Measurements from ENCODE around the gene SESN2.

The SESN2 gene

DNA sequence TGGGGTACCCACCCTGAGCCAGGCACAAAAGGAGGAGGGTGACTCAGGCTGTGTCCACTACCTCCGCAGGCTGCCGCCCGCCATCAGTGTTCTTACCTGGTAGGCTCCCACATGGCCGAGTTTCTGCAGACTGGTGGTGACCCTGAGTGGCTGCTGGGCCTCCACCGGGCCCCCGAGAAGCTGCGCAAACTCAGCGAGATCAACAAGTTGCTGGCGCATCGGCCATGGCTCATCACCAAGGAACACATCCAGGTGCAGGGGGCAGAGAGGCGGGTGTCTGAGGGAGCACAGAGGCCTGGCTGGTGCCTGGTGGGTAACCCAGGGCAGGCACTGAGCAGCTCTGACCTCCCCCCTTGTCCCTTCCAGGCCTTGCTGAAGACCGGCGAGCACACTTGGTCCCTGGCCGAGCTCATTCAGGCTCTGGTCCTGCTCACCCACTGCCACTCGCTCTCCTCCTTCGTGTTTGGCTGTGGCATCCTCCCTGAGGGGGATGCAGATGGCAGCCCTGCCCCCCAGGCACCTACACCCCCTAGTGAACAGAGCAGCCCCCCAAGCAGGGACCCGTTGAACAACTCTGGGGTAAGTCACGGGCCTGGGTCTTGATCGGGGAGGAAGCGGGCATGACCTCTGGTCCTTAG is 13.0 kb downstream of the SESN2 start:
- TF ChIP-seq CTCF (IDR thresholded peaks at IDR 0.05; ENCODE audit: borderline replicate concordance, extremely low read depth, low read length, poor library complexity, severe bottlenecking) = no peak
- no peak for TF ChIP-seq EZH2 (IDR thresholded peaks at IDR 0.05; ENCODE audit: borderline replicate concordance, low read depth, low read length, severe bottlenecking)
- Histone ChIP-seq H3K4me2 (ENCODE audit: insufficient read depth, low read length) (no peak overlapping the region), H3K27ac (ENCODE audit: low read length) (no peak overlapping the region), H2AFZ (ENCODE audit: low read depth, low read length) (no peak overlapping the region), H3K9ac (ENCODE audit: low read depth, low read length) (no peak overlapping the region), H3K9me3 (ENCODE audit: insufficient read depth, low read length, severe bottlenecking) (no peaks in the 10 kb centered on the region), H3K27me3 (ENCODE audit: insufficient read depth, low read length, poor library complexity) (no peaks in the 10 kb centered on the region), H3K4me3 (ENCODE audit: low read depth in 1 of 2, low read length in 2 of 2) (no peak overlapping the region), H3K4me1 (ENCODE audit: insufficient read depth, low read length) (no peaks in the 10 kb centered on the region), H3K36me3 (ENCODE audit: insufficient read depth, low read length) (peaks cover 33% of the 10 kb centered on the region), H4K20me1 (ENCODE audit: insufficient read depth, low read length) (peaks cover 8% of the 10 kb centered on the region), H3K79me2 (ENCODE audit: insufficient read depth, low read length) (peaks cover 9% of the 10 kb centered on the region)
- DNase-seq (no peak), ATAC-seq (ENCODE audit: insufficient read depth, low read depth) (no peak)

DNA sequence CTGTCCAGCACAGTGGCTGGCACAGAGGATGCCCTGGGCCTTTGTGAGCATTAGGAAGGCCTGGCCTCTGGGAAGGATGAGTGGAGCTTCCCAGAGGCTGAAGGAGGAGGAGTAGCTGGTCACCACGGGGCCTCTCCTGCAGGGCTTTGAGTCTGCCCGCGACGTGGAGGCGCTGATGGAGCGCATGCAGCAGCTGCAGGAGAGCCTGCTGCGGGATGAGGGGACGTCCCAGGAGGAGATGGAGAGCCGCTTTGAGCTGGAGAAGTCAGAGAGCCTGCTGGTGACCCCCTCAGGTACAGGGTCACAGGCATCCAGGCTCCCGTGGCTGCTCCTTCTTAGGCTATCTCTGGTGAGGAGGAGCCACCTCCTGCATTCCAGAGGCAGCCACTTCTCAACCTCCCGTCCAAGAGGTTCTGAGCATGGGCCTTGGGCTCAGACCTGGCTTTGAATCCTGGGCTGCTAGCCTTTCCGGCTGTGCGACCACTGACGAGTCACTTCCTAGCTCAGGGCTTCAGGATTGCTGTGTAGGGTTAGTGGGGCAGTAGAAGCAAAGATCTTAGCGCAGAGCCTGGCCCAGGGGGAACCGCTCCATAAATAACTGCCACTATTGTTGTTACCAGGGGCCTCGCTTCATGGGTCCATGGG is 14.0 kb downstream of the SESN2 start:
- H3K4me2 ChIP-seq (ENCODE audit: insufficient read depth, low read length) = no peak overlapping the region
- DNase-seq (no peak), ATAC-seq (ENCODE audit: insufficient read depth, low read depth) (no peak)
- peaks cover 36% of the 10 kb centered on the region for H3K36me3 ChIP-seq (ENCODE audit: insufficient read depth, low read length)
- H3K9ac ChIP-seq (ENCODE audit: low read depth, low read length) = no peak overlapping the region
- no peaks in the 10 kb centered on the region for H3K27me3 ChIP-seq (ENCODE audit: insufficient read depth, low read length, poor library complexity)
- H2AFZ ChIP-seq (ENCODE audit: low read depth, low read length) = no peak overlapping the region
- H3K4me1 ChIP-seq (ENCODE audit: insufficient read depth, low read length) = no peaks in the 10 kb centered on the region
- no peaks in the 10 kb centered on the region; the same call in 1 of the 2 replicates for H4K20me1 ChIP-seq (ENCODE audit: insufficient read depth, low read length)
- H3K27ac ChIP-seq (ENCODE audit: low read length) = no peak overlapping the region
- H3K9me3 ChIP-seq (ENCODE audit: insufficient read depth, low read length, severe bottlenecking) = no peaks in the 10 kb centered on the region
- TF ChIP-seq EZH2 (IDR thresholded peaks at IDR 0.05; ENCODE audit: borderline replicate concordance, low read depth, low read length, severe bottlenecking) (no peak), CTCF (IDR thresholded peaks at IDR 0.05; ENCODE audit: borderline replicate concordance, extremely low read depth, low read length, poor library complexity, severe bottlenecking) (no peak)
- no peak overlapping the region for H3K4me3 ChIP-seq (ENCODE audit: low read depth in 1 of 2, low read length in 2 of 2)
- no peaks in the 10 kb centered on the region for H3K79me2 ChIP-seq (ENCODE audit: insufficient read depth, low read length)

DNA sequence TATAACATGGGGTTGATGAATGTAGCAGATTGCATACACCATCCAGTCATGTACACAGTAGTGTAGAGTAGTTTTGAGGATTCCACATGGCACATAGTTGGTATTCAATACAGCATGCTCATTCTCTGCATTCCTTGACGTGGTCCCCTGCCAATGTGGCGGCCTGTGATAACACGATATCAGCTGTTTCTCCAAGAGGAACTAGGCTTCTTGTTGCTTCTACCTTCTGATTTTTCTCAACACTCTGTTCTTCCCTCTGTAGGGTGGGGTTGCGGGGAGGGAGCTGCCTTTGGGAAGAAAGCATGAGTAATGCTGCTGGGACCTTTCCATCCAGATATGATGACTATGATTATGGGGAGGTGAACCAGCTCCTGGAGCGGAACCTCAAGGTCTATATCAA is 19.4 kb downstream of the SESN2 start:
- H4K20me1 ChIP-seq (ENCODE audit: insufficient read depth, low read length) = no peaks in the 10 kb centered on the region
- H3K36me3 ChIP-seq (ENCODE audit: insufficient read depth, low read length) = peaks cover 43% of the 10 kb centered on the region
- H3K4me2 ChIP-seq (ENCODE audit: insufficient read depth, low read length) = no peak overlapping the region
- H3K27me3 ChIP-seq (ENCODE audit: insufficient read depth, low read length, poor library complexity) = no peaks in the 10 kb centered on the region
- DNase-seq (no peak), ATAC-seq (ENCODE audit: insufficient read depth, low read depth) (no peak)
- no peak overlapping the region for H2AFZ ChIP-seq (ENCODE audit: low read depth, low read length)
- no peaks in the 10 kb centered on the region for H3K79me2 ChIP-seq (ENCODE audit: insufficient read depth, low read length)
- H3K4me3 ChIP-seq (ENCODE audit: low read depth in 1 of 2, low read length in 2 of 2) = no peak overlapping the region
- no peak overlapping the region for H3K27ac ChIP-seq (ENCODE audit: low read length)
- H3K9me3 ChIP-seq (ENCODE audit: insufficient read depth, low read length, severe bottlenecking) = no peaks in the 10 kb centered on the region
- H3K4me1 ChIP-seq (ENCODE audit: insufficient read depth, low read length) = no peaks in the 10 kb centered on the region
- H3K9ac ChIP-seq (ENCODE audit: low read depth, low read length) = no peak overlapping the region
- TF ChIP-seq CTCF (IDR thresholded peaks at IDR 0.05; ENCODE audit: borderline replicate concordance, extremely low read depth, low read length, poor library complexity, severe bottlenecking) (no peak), EZH2 (IDR thresholded peaks at IDR 0.05; ENCODE audit: borderline replicate concordance, low read depth, low read length, severe bottlenecking) (no peak)
